Activated CD8-positive, alpha-beta memory T cell treated with anti-CD3 and anti-CD28 coated beads for 4 hours (primary cell): ENCODE data around the gene SARS2.
"Not testable (repeated sequence)": the region's sequence is repeated elsewhere in the genome, so short reads cannot be mapped to it uniquely, and the experiment has no call there.

ENCODE experiments used
- DNase-seq, 2 donors: peaks; one replicate each; pipeline ENCODE4 v3.0.0-alpha.2; 2020; ENCODE audit warnings: low read depth in 2 of 2

Gene SARS2

GRCh38 chr19:38946229-38947010 lies 15.9 kb upstream of the SARS2 start:
- no peak for DNase-seq

GRCh38 chr19:38945562-38946228 lies 15.1 kb upstream of the SARS2 start:
- no peak for DNase-seq

- DNase-seq, result no peak
Observed at GRCh38 chr19:38944981-38945506, 14.5 kb upstream of the SARS2 start.

GRCh38 chr19:38942471-38943181 lies 12.1 kb upstream of the SARS2 start:
- no peak for DNase-seq

- no peak for DNase-seq
Observed at GRCh38 chr19:38941979-38942378, 11.4 kb upstream of the SARS2 start.

- DNase-seq, result not testable (repeated sequence)
Observed at GRCh38 chr19:38941466-38941865, 10.9 kb upstream of the SARS2 start.

GRCh38 chr19:38939957-38940356 lies 9.4 kb upstream of the SARS2 start:
- no peak for DNase-seq

- no peak for DNase-seq
Observed at GRCh38 chr19:38933544-38933943, 3.0 kb upstream of the SARS2 start.

GRCh38 chr19:38932425-38933179 lies 2.0 kb upstream of the SARS2 start:
- no peak for DNase-seq

- no peak for DNase-seq
Observed at GRCh38 chr19:38931521-38931793, 894 bp upstream of the SARS2 start.

GRCh38 chr19:38930776-38931520 lies 385 bp upstream of the SARS2 start, which contains the start of gene MRPS12:
TSS of gene MRPS12 (plus strand) at chr19:38930944. CDS start at chr19:38931295, 351 bp downstream.
- DNase-seq, result peak; percentile 95 to 98

GRCh38 chr19:38928391-38929001 lies 2.1 kb downstream of the SARS2 start:
- no peak for DNase-seq

GRCh38 chr19:38924388-38924787 lies 6.2 kb downstream of the SARS2 start:
- DNase-seq, result peak in 1 of 2 donors; percentile 12

- DNase-seq, result no peak
Observed at GRCh38 chr19:38922482-38922881, 8.1 kb downstream of the SARS2 start.

- no peak for DNase-seq
Observed at GRCh38 chr19:38921420-38922274, 8.9 kb downstream of the SARS2 start.

- no peak for DNase-seq
Observed at GRCh38 chr19:38920602-38921419, 9.8 kb downstream of the SARS2 start.

- DNase-seq, result no peak
Observed at GRCh38 chr19:38919837-38920601, 10.5 kb downstream of the SARS2 start.

- DNase-seq, result no peak
Observed at GRCh38 chr19:38918526-38918925, 12.0 kb downstream of the SARS2 start.
